ENCODE data around the gene POP7.

- no peak for TF ChIP-seq CTCF (IDR thresholded peaks at IDR 0.05)
- TF ChIP-seq POLR2A (IDR thresholded peaks at IDR 0.05), result no peak
Measured at GRCh38 chr7:100752994-100753393, 47.1 kb downstream of the POP7 start.

Measured in thyroid gland (tissue), 4 donors.